Measurements from ENCODE around the gene REEP1. TPM values are rescaled to one million over a fixed set of nuclear protein-coding genes. Genes with fewer than 3 reads are reported as not detected.
"Not testable (repeated sequence)": the region's sequence is repeated elsewhere in the genome, so short reads cannot be mapped to it uniquely, and the experiment has no call there.

Gene REEP1
- total and polyA plus RNA-seq, 2 of the 8 experiments (the other 6 are each of a cell fraction or from before 2014, with no cell fraction given): 0.74 to 1.5 TPM

GRCh38 chr2:86345783-86346370 is 8.5 kb upstream of the REEP1 start:
- H3K36me3 ChIP-seq (ENCODE audit: control insufficient read depth in 2 of 4, insufficient read depth in 4 of 4, low read length in 3 of 4); H2BK20ac ChIP-seq (ENCODE audit: low read length); POLR2A ChIA-PET (ENCODE audit: partially characterized antibody); H2AFZ ChIP-seq (ENCODE audit: low read length); H3K9me3 ChIP-seq (ENCODE audit: insufficient read depth in 2 of 2, low read depth in 1 of 2, low read length in 1 of 2); H3K14ac ChIP-seq (ENCODE audit: insufficient read length); H2BK120ac ChIP-seq (replicated peaks; ENCODE audit: low read depth, low read length); H2BK5ac ChIP-seq (ENCODE audit: low read depth, low read length); CTCF ChIA-PET (ENCODE audit: partially characterized antibody); H4K20me1 ChIP-seq (replicated peaks in 1 of 2; ENCODE audit: control insufficient read depth in 1 of 2, insufficient read depth in 2 of 2, low read length in 2 of 2); H4K8ac ChIP-seq (ENCODE audit: extremely low read depth, insufficient read depth, low read length); H3K79me1 ChIP-seq (ENCODE audit: low read depth, low read length); H3K4me3 ChIP-seq (ENCODE audit: extremely low read depth in 1 of 4, insufficient read depth in 2 of 4, low read depth in 3 of 4, low read length in 4 of 4); H3K4me1 ChIP-seq (replicated peaks in 1 of 4; ENCODE audit: control insufficient read depth in 3 of 4, insufficient read depth in 4 of 4, low read length in 3 of 4); H2BK15ac ChIP-seq (ENCODE audit: low read length); H3K9ac ChIP-seq (replicated peaks in 1 of 4; ENCODE audit: extremely low read depth in 1 of 4, low read depth in 3 of 4, low read length in 3 of 4); H3K4ac ChIP-seq (replicated peaks; ENCODE audit: insufficient read length, low read depth, low read length); H4K5ac ChIP-seq (ENCODE audit: insufficient read length, low read depth, low read length); DNase-seq (ENCODE audit: low read depth in 1 of 2, low spot score in 2 of 2); H3K4me2 ChIP-seq (ENCODE audit: insufficient read depth in 1 of 2, low read depth in 2 of 2, low read length in 2 of 2); H3K56ac ChIP-seq (replicated peaks; ENCODE audit: insufficient read length, low read depth, low read length); H3K23ac ChIP-seq (ENCODE audit: insufficient read length); H3K27me3 ChIP-seq (replicated peaks in 1 of 4; ENCODE audit: control insufficient read depth in 3 of 4, extremely low read depth in 1 of 4, insufficient read depth in 3 of 4, low read length in 3 of 4); H4K91ac ChIP-seq (replicated peaks; ENCODE audit: insufficient read length, low read length); FAIRE-seq; H3K23me2 ChIP-seq (ENCODE audit: low read depth, low read length); H2AK5ac ChIP-seq (ENCODE audit: low read depth, low read length); H3K79me2 ChIP-seq (ENCODE audit: control insufficient read depth in 1 of 2, insufficient read depth in 2 of 2, low read length in 2 of 2); H2BK12ac ChIP-seq (ENCODE audit: low read depth, low read length); H3K18ac ChIP-seq (ENCODE audit: extremely low read depth, low read length); H3K27ac ChIP-seq (ENCODE audit: low read depth, low read length): not testable (repeated sequence)
- WGBS, 2 experiments (ENCODE audit: extremely low coverage in 1 of 2, insufficient coverage in 1 of 2, insufficient read length in 1 of 2, insufficient replicate concordance in 2 of 2, low coverage in 1 of 2, low lambda C conversion rate in 2 of 2, missing lambda C conversion rate in 1 of 2): 72% methylated on average over 6 of the region's 6 CpGs; no CpG with 5 or more reads in 1 of the 2 experiments

Measured in H1 (cell line).